ENCODE results near the gene PAX5. TPM values are rescaled to one million over a fixed set of nuclear protein-coding genes. Genes with fewer than 3 reads are reported as not detected.

Gene PAX5
- total RNA-seq, 1 experiment from 2014 or later, result 0.39 TPM

GRCh38 chr9:36911601-36912412, 122.3 kb downstream of the PAX5 start:
- Histone ChIP-seq H2AK5ac (ENCODE audit: insufficient read length, low read length) (no peak overlapping the region), H2AFZ (ENCODE audit: low read length) (no peak overlapping the region), H3T11ph (ENCODE audit: low read length) (no peak overlapping the region), H4K91ac (ENCODE audit: insufficient read length, low read depth, low read length) (no peak overlapping the region), H3K4me2 (ENCODE audit: insufficient read depth, insufficient read length, low read length) (no peak overlapping the region), H4K8ac (replicated peaks; ENCODE audit: insufficient read length, low read depth, low read length) (no peak overlapping the region), H3K27me3 (ENCODE audit: insufficient read depth, low read length) (no peaks in the 10 kb centered on the region), H3K9ac (ENCODE audit: extremely low read depth, insufficient read length, low read length) (no peak overlapping the region), H3K4ac (ENCODE audit: low read depth, low read length) (no peak overlapping the region), H3K27ac (ENCODE audit: insufficient read length, low read depth, low read length) (no peak overlapping the region), H3K23ac (ENCODE audit: insufficient read length, low read depth, low read length) (no peak overlapping the region), H2BK12ac (ENCODE audit: insufficient read length, low read depth, low read length) (no peak overlapping the region), H4K5ac (ENCODE audit: insufficient read length, low read depth, low read length) (no peak overlapping the region), H3K79me2 (ENCODE audit: insufficient read depth, low read length) (no peaks in the 10 kb centered on the region), H3K9me3 (ENCODE audit: control insufficient read depth, low read depth, low read length) (no peaks in the 10 kb centered on the region), H2BK5ac (ENCODE audit: insufficient read length, low read length) (no peak overlapping the region), H3K18ac (ENCODE audit: insufficient read length, low read depth, low read length) (no peak overlapping the region), H4K20me1 (ENCODE audit: control insufficient read depth, insufficient read depth, insufficient read length) (no peaks in the 10 kb centered on the region), H3K14ac (ENCODE audit: insufficient read depth, low read length) (no peak overlapping the region), H2BK15ac (ENCODE audit: low read depth, low read length) (no peak overlapping the region), H2BK20ac (ENCODE audit: low read depth, low read length, poor library complexity, severe bottlenecking) (no peak overlapping the region), H3K23me2 (ENCODE audit: insufficient read length, low read depth, low read length, poor library complexity, severe bottlenecking) (no peaks in the 10 kb centered on the region), H3K56ac (ENCODE audit: insufficient read length, low read depth, low read length) (no peak overlapping the region), H3K79me1 (ENCODE audit: insufficient read depth, low read depth, low read length, poor library complexity, severe bottlenecking) (no peaks in the 10 kb centered on the region), H2BK120ac (ENCODE audit: low read depth, low read length, poor library complexity, severe bottlenecking) (no peak overlapping the region), H3K4me1 (ENCODE audit: insufficient read depth, low read length) (no peaks in the 10 kb centered on the region)
- H3K27ac Mint-ChIP-seq, result no peak overlapping the region
- H3K9me3 Mint-ChIP-seq, result no peaks in the 10 kb centered on the region; a peak in 1 of 5 replicates
- no peaks in the 10 kb centered on the region for H3K36me3 Mint-ChIP-seq (ENCODE audit: insufficient read depth in 1 of 3, low read depth in 3 of 3)
- H3K27me3 Mint-ChIP-seq (ENCODE audit: low read depth), result peaks cover 5% of the 10 kb centered on the region
- TF ChIP-seq CTCF (conservative IDR thresholded peaks at IDR 0.05), result no peak
- no CpG with 5 or more reads among the region's 12 CpGs for WGBS (ENCODE audit: extremely low coverage, insufficient read length, low lambda C conversion rate)
- peaks cover 14 to 30% of the 10 kb centered on the region in 2 experiments for H3K4me1 Mint-ChIP-seq
- no peak for DNase-seq
- H3K4me3 Mint-ChIP-seq, result no peak overlapping the region
